H9 (cell line): ENCODE measurements around the gene VASH1. TPM values are rescaled to one million over a fixed set of nuclear protein-coding genes. Genes with fewer than 3 reads are reported as not detected.

Experiments used
- DNase-seq: peaks from one replicate; pipeline ENCODE4 v3.0.0-alpha.2; 2017
- H2AFZ ChIP-seq: one replicate; pipeline ENCODE4 v1.6.1; 2013; ENCODE audit warnings: mild to moderate bottlenecking, low read length, control low read depth, moderate library complexity
- H2AK5ac ChIP-seq: 2 replicates; pipeline ENCODE4 v1.6.1; 2013; ENCODE audit warnings: low read length, control low read depth, mixed read lengths; ENCODE audit not compliant: insufficient read length
- H2BK120ac ChIP-seq: one replicate; pipeline ENCODE4 v1.6.1; 2013; ENCODE audit warnings: low read depth, mild to moderate bottlenecking, low read length, control low read depth, inconsistent platforms; ENCODE audit not compliant: poor library complexity, severe bottlenecking
- H2BK12ac ChIP-seq: 2 replicates; pipeline ENCODE4 v1.6.1; 2013; ENCODE audit warnings: low read length, control low read depth, mixed read lengths, low read depth; ENCODE audit not compliant: insufficient read length
- H2BK15ac ChIP-seq: 2 replicates; pipeline ENCODE4 v1.6.1; 2013; ENCODE audit warnings: low read depth, low read length, control low read depth
- H2BK20ac ChIP-seq: one replicate; pipeline ENCODE4 v1.6.1; 2013; ENCODE audit warnings: low read depth, mild to moderate bottlenecking, low read length, control low read depth, inconsistent platforms; ENCODE audit not compliant: poor library complexity, severe bottlenecking
- H2BK5ac ChIP-seq: 2 replicates; pipeline ENCODE4 v1.6.1; 2013; ENCODE audit warnings: low read length, control low read depth, mixed read lengths; ENCODE audit not compliant: insufficient read length
- H3K14ac ChIP-seq: 2 replicates; pipeline ENCODE4 v1.6.1; 2013; ENCODE audit warnings: low read length, control low read depth; ENCODE audit not compliant: insufficient read depth
- H3K18ac ChIP-seq: 2 replicates; pipeline ENCODE4 v1.6.1; 2013; ENCODE audit warnings: low read depth, mild to moderate bottlenecking, mixed read lengths, low read length, control low read depth; ENCODE audit not compliant: insufficient read length
- H3K23ac ChIP-seq: 2 replicates; pipeline ENCODE4 v1.6.1; 2013; ENCODE audit warnings: low read length, control low read depth, mixed read lengths, low read depth; ENCODE audit not compliant: insufficient read length
- H3K23me2 ChIP-seq: 2 replicates; pipeline ENCODE4 v1.6.1; 2013; ENCODE audit warnings: low read depth, mild to moderate bottlenecking, mixed read lengths, low read length, control low read depth; ENCODE audit not compliant: insufficient read length, poor library complexity, severe bottlenecking
- H3K27ac ChIP-seq: 2 replicates; pipeline ENCODE4 v1.5.1; 2013; ENCODE audit warnings: low read length, control low read depth, mixed read lengths, low read depth; ENCODE audit not compliant: insufficient read length
- H3K27me3 ChIP-seq: 2 replicates; pipeline ENCODE4 v1.6.1; 2013; ENCODE audit warnings: low read length, control low read depth, inconsistent platforms; ENCODE audit not compliant: insufficient read depth
- H3K4ac ChIP-seq: 2 replicates; pipeline ENCODE4 v1.6.1; 2013; ENCODE audit warnings: low read depth, mild to moderate bottlenecking, control low read depth, inconsistent platforms, low read length, moderate library complexity
- H3K4me1 ChIP-seq: 2 replicates; pipeline ENCODE4 v1.6.1; 2013; ENCODE audit warnings: low read length, control low read depth, inconsistent platforms; ENCODE audit not compliant: insufficient read depth
- H3K4me2 ChIP-seq: 2 replicates; pipeline ENCODE4 v1.6.1; 2013; ENCODE audit warnings: low read length, control low read depth, mixed read lengths; ENCODE audit not compliant: insufficient read length, insufficient read depth
- H3K56ac ChIP-seq: 2 replicates; pipeline ENCODE4 v1.6.1; 2013; ENCODE audit warnings: low read depth, mild to moderate bottlenecking, mixed read lengths, low read length, control low read depth; ENCODE audit not compliant: insufficient read length
- H3K79me1 ChIP-seq: 2 replicates; pipeline ENCODE4 v1.6.1; 2013; ENCODE audit warnings: low read depth, mild to moderate bottlenecking, moderate library complexity, low read length, control low read depth, inconsistent platforms; ENCODE audit not compliant: insufficient read depth, poor library complexity, severe bottlenecking
- H3K79me2 ChIP-seq: 2 replicates; pipeline ENCODE4 v1.6.1; 2013; ENCODE audit warnings: low read length, control low read depth, inconsistent platforms; ENCODE audit not compliant: insufficient read depth
- H3K9ac ChIP-seq: 2 replicates; pipeline ENCODE4 v1.6.1; 2013; ENCODE audit warnings: low read length, control low read depth, mixed read lengths; ENCODE audit not compliant: insufficient read length; ENCODE audit errors: extremely low read depth
- H3K9me3 ChIP-seq: one replicate; pipeline ENCODE4 v1.6.1; 2013; ENCODE audit warnings: low read depth, low read length, inconsistent platforms; ENCODE audit not compliant: control insufficient read depth
- H3T11ph ChIP-seq: one replicate; pipeline ENCODE4 v1.6.1; 2013; ENCODE audit warnings: mild to moderate bottlenecking, low read length, control low read depth, inconsistent platforms
- H4K20me1 ChIP-seq: one replicate; pipeline ENCODE4 v1.6.1; 2013; ENCODE audit not compliant: control insufficient read depth, insufficient read length, insufficient read depth
- H4K5ac ChIP-seq: 2 replicates; pipeline ENCODE4 v1.6.1; 2013; ENCODE audit warnings: low read depth, mild to moderate bottlenecking, mixed read lengths, low read length, control low read depth; ENCODE audit not compliant: insufficient read length
- H4K8ac ChIP-seq: replicated peaks from 2 replicates; pipeline ENCODE4 v1.6.1; 2013; ENCODE audit warnings: low read length, control low read depth, mixed read lengths, low read depth; ENCODE audit not compliant: insufficient read length
- H4K91ac ChIP-seq: 2 replicates; pipeline ENCODE4 v1.6.1; 2013; ENCODE audit warnings: low read depth, mild to moderate bottlenecking, moderate library complexity, mixed read lengths, low read length, control low read depth; ENCODE audit not compliant: insufficient read length
- H3K27ac Mint-ChIP-seq, 3 experiments: 2 replicates in 2 of 3; 3 replicates in 1 of 3; pipeline ENCODE4 v1.8.0; 2020 to 2021; ENCODE audit warnings: mixed read lengths in 3 of 3, mild to moderate bottlenecking in 1 of 3, moderate library complexity in 1 of 3
- H3K27me3 Mint-ChIP-seq: 2 replicates; pipeline ENCODE4 v1.8.0; 2021; ENCODE audit warnings: low read depth, mild to moderate bottlenecking, moderate library complexity, mixed read lengths
- H3K36me3 Mint-ChIP-seq, 3 experiments: 2 replicates in 2 of 3; 3 replicates in 1 of 3; pipeline ENCODE4 v1.8.0; 2020 to 2021; ENCODE audit warnings: low read depth in 3 of 3, mixed read lengths in 3 of 3; ENCODE audit not compliant: insufficient read depth in 1 of 3
- H3K4me1 Mint-ChIP-seq, 2 experiments: 2 replicates each; pipeline ENCODE4 v1.8.0; 2020; ENCODE audit warnings: mixed read lengths in 2 of 2
- H3K4me3 Mint-ChIP-seq, 2 experiments: 2 replicates in 1 of 2; 3 replicates in 1 of 2; pipeline ENCODE4 v1.8.0; 2020 to 2021; ENCODE audit warnings: mild to moderate bottlenecking in 2 of 2, mixed read lengths in 2 of 2, moderate library complexity in 1 of 2
- H3K9me3 Mint-ChIP-seq, 2 experiments: 2 replicates in 1 of 2; 3 replicates in 1 of 2; pipeline ENCODE4 v1.8.0; 2020; ENCODE audit warnings: mild to moderate bottlenecking in 2 of 2, mixed read lengths in 2 of 2, moderate library complexity in 1 of 2
- WGBS: extraction: QIAGEN DNeasy Blood & Tissue Kit; methylation state at CpG from one replicate; pipeline ENCODE4 v1.1.7; 2013; ENCODE audit warnings: missing lambda C conversion rate, low lambda C conversion rate, mixed read lengths; ENCODE audit not compliant: insufficient read length; ENCODE audit errors: extremely low coverage; 5-methylcytosine and 5-hydroxymethylcytosine counted together
- total RNA-seq: library from RNA; stranded (reverse); gene quantifications from 2 replicates; pipeline ENCODE4 v1.2.1, GENCODE V29; 2021
- TF ChIP-seq, protein P1 (sequence below): fragments of 200-600 bp; sonication (generic); conservative IDR thresholded peaks from 3 replicates; pipeline ENCODE4 v1.8.0; 2021; ENCODE audit warnings: antibody characterized with exemption, mild to moderate bottlenecking

VASH1 gene
- total RNA-seq, 1 experiment from 2014 or later, result 5.8 TPM

DNA sequence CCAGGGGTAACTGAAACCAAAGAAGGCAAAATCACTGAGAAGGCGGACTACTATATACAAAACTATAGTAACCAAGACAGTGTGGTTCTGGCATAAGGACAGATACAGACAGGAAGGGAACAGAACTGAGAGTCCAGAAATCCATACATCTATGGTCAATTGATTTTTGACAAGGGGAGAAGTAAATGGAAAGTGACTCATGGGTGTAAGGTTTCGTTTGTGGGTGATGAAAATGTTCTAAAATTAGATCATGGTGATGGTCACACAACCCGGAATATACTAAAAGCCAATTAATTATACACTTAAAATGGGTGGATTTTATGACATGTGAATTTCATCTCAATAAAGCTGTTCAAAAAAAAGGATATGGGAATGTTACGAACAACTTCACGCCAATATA, 32.7 kb downstream of the VASH1 start:
- H3K27ac ChIP-seq, result no peak overlapping the region
- no peaks in the 10 kb centered on the region for H3K9me3 ChIP-seq
- Mint-ChIP-seq H3K4me1 (no peaks in the 10 kb centered on the region), H3K27ac (no peak overlapping the region), H3K4me3 (no peak overlapping the region), H3K36me3 (peaks cover 44 to 75% (median 71%) of the 10 kb centered on the region in 3 experiments; a peak in 6 of 7 replicates), H3K9me3 (no peaks in the 10 kb centered on the region; a peak in 1 of 5 replicates), H3K27me3 (no peaks in the 10 kb centered on the region)
- no peak overlapping the region for H2BK15ac ChIP-seq
- H2AFZ ChIP-seq, result no peak overlapping the region
- H4K5ac ChIP-seq, result no peak overlapping the region
- TF ChIP-seq, protein P1, sequence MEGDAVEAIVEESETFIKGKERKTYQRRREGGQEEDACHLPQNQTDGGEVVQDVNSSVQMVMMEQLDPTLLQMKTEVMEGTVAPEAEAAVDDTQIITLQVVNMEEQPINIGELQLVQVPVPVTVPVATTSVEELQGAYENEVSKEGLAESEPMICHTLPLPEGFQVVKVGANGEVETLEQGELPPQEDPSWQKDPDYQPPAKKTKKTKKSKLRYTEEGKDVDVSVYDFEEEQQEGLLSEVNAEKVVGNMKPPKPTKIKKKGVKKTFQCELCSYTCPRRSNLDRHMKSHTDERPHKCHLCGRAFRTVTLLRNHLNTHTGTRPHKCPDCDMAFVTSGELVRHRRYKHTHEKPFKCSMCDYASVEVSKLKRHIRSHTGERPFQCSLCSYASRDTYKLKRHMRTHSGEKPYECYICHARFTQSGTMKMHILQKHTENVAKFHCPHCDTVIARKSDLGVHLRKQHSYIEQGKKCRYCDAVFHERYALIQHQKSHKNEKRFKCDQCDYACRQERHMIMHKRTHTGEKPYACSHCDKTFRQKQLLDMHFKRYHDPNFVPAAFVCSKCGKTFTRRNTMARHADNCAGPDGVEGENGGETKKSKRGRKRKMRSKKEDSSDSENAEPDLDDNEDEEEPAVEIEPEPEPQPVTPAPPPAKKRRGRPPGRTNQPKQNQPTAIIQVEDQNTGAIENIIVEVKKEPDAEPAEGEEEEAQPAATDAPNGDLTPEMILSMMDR, result no peak
- no peak overlapping the region for H3K4ac ChIP-seq
- H3K23me2 ChIP-seq, result no peaks in the 10 kb centered on the region
- no peak overlapping the region for H4K8ac ChIP-seq
- H4K91ac ChIP-seq, result no peak overlapping the region
- H2AK5ac ChIP-seq, result no peak overlapping the region
- no peaks in the 10 kb centered on the region for H3K79me1 ChIP-seq
- no peak overlapping the region for H3K4me2 ChIP-seq
- no peak overlapping the region for H3K18ac ChIP-seq
- H2BK20ac ChIP-seq, result no peak overlapping the region
- no peak overlapping the region for H3K14ac ChIP-seq
- no peak overlapping the region for H3K56ac ChIP-seq
- no peak for DNase-seq
- no peaks in the 10 kb centered on the region for H4K20me1 ChIP-seq
- no peak overlapping the region for H3K23ac ChIP-seq
- H2BK5ac ChIP-seq, result no peak overlapping the region
- H3T11ph ChIP-seq, result no peak overlapping the region
- H2BK12ac ChIP-seq, result no peak overlapping the region
- no peaks in the 10 kb centered on the region for H3K4me1 ChIP-seq
- WGBS, result no CpG with 5 or more reads among the region's 5 CpGs
- no peaks in the 10 kb centered on the region for H3K27me3 ChIP-seq
- no peak overlapping the region for H2BK120ac ChIP-seq
- H3K9ac ChIP-seq, result no peak overlapping the region
- no peaks in the 10 kb centered on the region for H3K79me2 ChIP-seq
